Stimulated activated CD8-positive, alpha-beta memory T cell treated with anti-CD3 and anti-CD28 coated beads, Interleukin-15, amount 100 ng/mL, for 4 hours (primary cell): ENCODE measurements around the gene CSRP3.

Source experiments
- DNase-seq, 2 donors: peaks; one replicate each; pipeline ENCODE4 v3.0.0-alpha.2; 2020; ENCODE audit warnings: low read depth in 2 of 2

Gene CSRP3

GRCh38 chr11:19225581-19225980 lies 23.8 kb upstream of the CSRP3 start:
- DNase-seq = no peak

GRCh38 chr11:19225123-19225522 lies 23.3 kb upstream of the CSRP3 start:
- DNase-seq = no peak

- DNase-seq = no peak
These were observed 19.3 kb upstream of the CSRP3 start for GRCh38 chr11:19220903-19221724.

- no peak for DNase-seq
These were observed 17.1 kb upstream of the CSRP3 start for GRCh38 chr11:19218786-19219460.

GRCh38 chr11:19218216-19218615 lies 16.4 kb upstream of the CSRP3 start:
- no peak for DNase-seq

GRCh38 chr11:19216709-19217374 lies 15.1 kb upstream of the CSRP3 start:
- no peak for DNase-seq

- DNase-seq = no peak
These were observed 14.2 kb upstream of the CSRP3 start for GRCh38 chr11:19216021-19216420.

- no peak for DNase-seq
These were observed 8.0 kb upstream of the CSRP3 start for GRCh38 chr11:19209617-19210370.

- DNase-seq = no peak
These were observed 7.3 kb upstream of the CSRP3 start for GRCh38 chr11:19208959-19209546.

- no peak for DNase-seq
These were observed 6.4 kb upstream of the CSRP3 start for GRCh38 chr11:19208181-19208580.

GRCh38 chr11:19204836-19205235 lies 3.1 kb upstream of the CSRP3 start:
- DNase-seq = no peak

- no peak for DNase-seq
These were observed 1.2 kb downstream of the CSRP3 start for GRCh38 chr11:19200410-19201201.

GRCh38 chr11:19199771-19200170 lies 2.0 kb downstream of the CSRP3 start:
- DNase-seq = no peak

- no peak for DNase-seq
These were observed 2.7 kb downstream of the CSRP3 start for GRCh38 chr11:19199048-19199447.

GRCh38 chr11:19196432-19196831 lies 5.4 kb downstream of the CSRP3 start:
- no peak for DNase-seq

GRCh38 chr11:19194620-19195308 lies 7.0 kb downstream of the CSRP3 start:
- no peak for DNase-seq

GRCh38 chr11:19193916-19194315 lies 7.9 kb downstream of the CSRP3 start:
- no peak for DNase-seq

- no peak for DNase-seq
These were observed 10.1 kb downstream of the CSRP3 start for GRCh38 chr11:19191530-19192169.

- DNase-seq = no peak
These were observed 13.9 kb downstream of the CSRP3 start for GRCh38 chr11:19187833-19188258.
